HG02943 (cell line): Measurements from ENCODE around the gene CABP7.
A peak's percentile ranks its signal among the peaks of the same experiment; 100 is the strongest.
"Not testable (repeated sequence)": the region's sequence is repeated elsewhere in the genome, so short reads cannot be mapped to it uniquely, and the experiment has no call there.

ENCODE experiments used
- ATAC-seq: cut with Tn5 transposase; IDR thresholded peaks from one replicate; pipeline ENCODE4 v1.9.1; 2021; ENCODE audit warnings: mild to moderate bottlenecking, low read depth, moderate library complexity; ENCODE audit not compliant: unreplicated experiment

Gene CABP7

GRCh38 chr22:29744902-29745301, 25.1 kb downstream of the CABP7 start:
- ATAC-seq, result no peak

DNA sequence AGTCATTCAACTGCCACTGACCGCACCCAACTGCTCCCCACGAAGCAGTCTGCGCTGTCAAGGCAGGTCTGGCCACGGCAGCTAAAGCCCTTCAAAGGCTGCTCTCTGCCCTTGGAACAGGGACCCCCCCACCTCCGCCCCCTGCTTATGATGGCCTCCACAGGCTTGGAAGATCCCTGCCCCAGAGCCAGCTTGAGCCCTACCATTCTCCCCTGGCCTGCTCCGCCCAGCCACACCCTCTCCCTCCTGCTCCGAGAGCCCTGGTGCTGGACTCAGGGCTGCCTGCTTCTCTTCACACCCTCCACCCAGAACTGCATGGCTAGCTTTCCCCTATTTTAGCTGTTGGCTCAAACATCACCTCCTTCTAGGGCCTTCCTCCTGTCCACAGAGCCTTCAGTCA, 28.0 kb downstream of the CABP7 start:
- no peak for ATAC-seq

- no peak for ATAC-seq
Observed at GRCh38 chr22:29748248-29748893, 28.6 kb downstream of the CABP7 start.

- no peak for ATAC-seq
Observed at GRCh38 chr22:29750029-29750428, 30.2 kb downstream of the CABP7 start.

DNA sequence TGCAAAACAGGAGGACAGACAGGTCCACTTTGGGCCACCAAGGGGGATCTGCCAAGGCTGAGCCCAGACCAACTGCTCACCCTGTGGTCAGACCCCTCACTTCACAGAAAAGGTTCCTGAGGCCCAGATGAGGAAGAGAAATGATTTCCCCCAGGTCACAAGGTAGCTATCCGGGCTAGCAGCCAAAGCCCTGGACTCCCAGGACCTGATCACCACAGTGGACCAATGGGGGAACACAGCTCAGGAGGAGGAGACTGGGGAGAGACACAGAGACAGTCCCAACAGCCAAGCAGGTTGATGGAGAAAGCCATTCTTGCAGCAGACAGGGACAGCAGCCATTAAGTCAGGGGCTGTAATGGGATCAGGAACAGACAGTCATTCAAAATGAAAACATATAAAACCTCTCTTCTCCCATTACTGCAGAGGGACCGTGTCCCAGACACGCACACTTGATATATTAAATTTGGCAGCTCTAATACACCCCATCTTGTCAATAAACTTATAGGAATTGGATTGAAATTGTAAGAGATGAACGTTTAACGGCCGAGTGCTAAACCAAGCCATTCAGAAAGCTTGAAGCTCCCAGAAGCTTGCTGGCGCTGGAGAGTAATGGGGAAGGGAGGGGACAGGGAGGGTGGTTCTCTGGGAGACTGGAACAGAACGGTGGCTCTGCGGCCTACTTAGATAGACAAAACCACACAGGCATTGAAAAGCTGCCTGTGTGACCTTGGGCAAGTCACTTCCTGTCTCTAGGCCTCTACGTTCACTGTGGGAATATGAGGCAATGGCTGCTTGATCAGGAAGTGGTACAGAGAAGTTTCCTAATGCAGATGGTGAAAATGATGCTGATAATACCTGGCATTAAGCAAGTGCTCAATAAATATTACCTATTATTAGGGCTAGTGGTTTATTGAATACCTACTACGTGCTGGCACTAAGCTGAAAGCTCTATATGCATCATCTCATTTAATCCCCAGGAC, 31.0 kb downstream of the CABP7 start:
- ATAC-seq, result no peak

GRCh38 chr22:29751669-29752068, 31.9 kb downstream of the CABP7 start:
- ATAC-seq, result no peak

GRCh38 chr22:29753808-29754657, 34.2 kb downstream of the CABP7 start:
- no peak for ATAC-seq

DNA sequence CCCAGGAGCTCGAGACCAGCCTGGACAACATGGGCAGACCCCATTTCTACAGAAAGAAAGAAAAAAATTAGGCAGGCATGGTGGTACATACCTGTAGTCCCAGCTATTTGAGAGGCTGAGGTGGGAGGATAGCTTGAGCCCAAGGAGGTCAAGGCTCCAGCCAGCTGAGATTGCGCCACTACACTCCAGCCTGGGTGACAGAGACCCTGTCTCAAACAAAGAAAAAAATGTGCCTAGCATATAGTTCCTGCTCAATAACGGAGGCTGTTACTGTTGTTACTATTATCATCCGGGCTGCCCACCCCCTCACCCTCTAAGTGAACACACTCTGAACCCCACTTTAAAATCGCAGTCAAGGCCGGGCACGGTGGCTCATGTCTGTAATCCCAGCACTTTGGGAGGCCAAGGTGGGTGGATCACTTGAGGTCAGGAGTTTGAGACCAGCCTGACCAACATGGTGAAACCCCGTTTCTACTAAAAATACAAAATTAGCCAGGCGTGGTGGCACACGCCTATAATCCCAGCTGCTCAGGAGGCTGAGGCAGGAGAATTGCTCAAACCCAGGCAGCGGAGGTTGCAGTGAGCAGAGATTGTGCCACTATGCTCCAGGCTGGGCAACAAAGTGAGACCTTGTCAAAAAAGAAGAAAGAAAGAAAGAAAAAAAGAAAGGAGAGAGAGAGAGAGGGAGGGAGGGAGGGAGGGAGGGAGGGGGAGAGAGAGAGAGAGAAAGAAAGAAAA, 35.0 kb downstream of the CABP7 start:
- not testable (repeated sequence) for ATAC-seq

- no peak for ATAC-seq
Observed at GRCh38 chr22:29755889-29756288, 36.1 kb downstream of the CABP7 start.

GRCh38 chr22:29756341-29756740, 36.5 kb downstream of the CABP7 start:
- no peak for ATAC-seq

DNA sequence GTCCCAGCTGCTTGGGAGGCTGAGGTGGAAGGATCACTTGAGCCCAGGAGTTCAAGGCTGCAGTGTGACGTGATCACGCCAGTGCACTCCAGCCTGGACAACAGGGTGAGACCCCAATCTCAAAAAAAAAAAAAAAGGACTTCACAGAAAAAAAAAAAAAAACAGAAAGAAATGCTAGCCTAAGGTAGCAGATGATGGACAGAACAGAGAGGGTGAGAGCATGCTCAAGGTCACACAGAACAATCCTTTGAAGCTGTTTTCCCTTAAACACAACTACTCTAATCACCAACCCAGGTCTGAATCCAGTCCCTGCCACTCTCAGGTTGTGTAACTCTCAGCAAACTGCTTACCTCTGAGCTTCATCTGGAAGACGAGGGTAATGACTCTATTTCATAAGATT, 37.3 kb downstream of the CABP7 start:
- no peak for ATAC-seq

- ATAC-seq, result no peak
Observed at GRCh38 chr22:29758068-29758622, 38.3 kb downstream of the CABP7 start.

DNA sequence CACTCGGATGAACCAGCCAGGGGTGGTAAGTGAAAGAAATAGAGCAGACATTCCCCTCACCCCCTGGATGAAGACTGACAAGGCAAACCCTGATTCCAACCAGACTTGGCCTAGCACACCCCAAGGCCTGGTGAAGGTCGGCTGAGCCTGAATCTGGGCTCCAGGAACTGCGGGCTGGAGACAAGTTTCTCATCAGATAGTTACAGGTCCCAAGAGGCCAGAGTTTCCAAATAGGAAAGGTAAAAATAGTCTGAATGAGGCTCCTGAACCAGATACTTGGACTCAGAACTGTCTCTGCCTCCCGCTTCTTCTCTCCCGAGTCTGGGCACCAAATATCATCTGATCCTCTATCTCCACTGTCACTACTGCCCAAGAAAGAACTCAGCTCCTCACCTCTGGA, 39.2 kb downstream of the CABP7 start:
- ATAC-seq, result no peak

DNA sequence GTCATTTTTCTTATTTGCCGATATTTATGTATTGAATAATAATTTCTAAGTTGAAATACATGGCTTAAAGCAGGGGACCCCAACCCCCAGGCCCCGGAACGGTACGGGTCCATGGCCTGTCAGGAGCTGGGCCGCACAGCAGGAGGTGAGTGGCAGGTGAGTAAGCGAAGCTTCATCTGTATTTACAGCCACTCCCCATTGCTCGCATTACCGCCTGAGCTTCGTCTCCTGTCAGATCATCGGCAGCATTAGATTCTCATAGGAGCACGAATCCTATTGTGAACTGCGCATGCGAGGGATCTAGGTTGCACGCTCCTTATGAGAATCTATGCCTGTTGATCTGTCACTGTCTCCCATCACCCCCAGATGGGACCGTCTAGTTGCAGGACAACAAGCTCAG, 42.5 kb downstream of the CABP7 start:
- ATAC-seq, result no peak

DNA sequence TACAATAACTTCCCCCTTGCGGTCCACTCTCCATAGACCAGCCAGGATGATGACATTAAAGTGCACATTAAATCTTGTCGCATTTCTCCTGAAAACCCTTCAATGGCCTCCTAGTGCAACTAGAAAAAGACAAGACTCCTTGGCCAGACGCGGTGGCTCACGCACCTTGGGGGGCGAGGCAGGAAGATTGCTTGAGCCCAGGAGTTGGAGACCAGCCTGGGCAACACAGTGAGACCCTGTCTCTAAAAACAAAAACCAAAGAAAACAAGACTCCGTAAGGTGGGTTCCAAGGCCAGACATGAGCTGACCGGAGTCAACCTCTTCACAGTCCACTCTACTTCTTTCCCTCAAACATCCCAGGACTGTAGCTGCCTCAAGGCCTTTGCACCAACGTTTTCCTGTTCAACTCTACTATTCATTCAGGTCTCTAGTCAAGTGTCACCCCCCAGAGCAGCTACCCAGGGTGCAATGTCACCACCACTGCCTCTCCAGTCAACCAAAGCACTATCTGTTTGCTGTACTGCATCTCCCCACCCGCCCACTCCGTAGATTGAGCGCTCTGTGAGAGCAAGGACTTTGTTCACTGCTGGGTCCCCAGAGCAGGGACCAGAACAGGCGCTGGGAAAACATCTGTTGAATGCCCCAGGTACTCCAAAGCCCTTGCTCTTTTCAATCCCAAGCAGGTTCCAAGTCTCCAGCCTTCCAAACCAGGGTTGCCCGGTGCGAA, 46.3 kb downstream of the CABP7 start:
- ATAC-seq, result no peak

DNA sequence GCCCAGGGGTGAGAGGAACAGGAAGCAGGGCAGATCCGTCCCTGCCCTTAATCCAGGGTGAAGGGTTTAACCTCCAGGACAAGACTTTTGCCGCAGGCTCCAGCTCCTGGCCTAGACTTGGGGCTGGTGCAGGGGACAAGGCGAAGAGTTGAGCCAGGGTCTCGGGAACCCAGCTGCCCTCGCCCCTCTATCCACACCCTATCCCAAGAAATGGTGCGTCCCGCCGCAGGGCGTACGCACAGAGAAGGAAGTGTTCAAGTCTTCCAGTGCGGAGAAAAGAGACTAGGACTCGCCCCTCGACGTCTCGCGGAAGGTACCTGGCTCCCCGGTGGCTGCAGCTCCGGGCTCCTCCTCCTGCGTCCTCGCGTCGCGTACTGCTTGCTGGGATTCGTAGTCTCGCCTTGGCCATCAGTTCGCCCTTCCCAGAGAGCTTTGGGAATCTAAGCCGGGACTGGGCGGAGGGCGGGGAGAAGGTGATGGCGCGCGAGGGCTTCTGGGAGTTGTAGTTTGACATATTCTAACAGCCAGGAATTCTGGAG, 46.9 kb downstream of the CABP7 start, which contains the start of gene ZMAT5:
TSS of gene ZMAT5 (minus strand) at position 376 of the 539 bp plus-strand sequence. CDS start 18,463 bp downstream, outside the sequence.
- peak; percentile 83 for ATAC-seq

DNA sequence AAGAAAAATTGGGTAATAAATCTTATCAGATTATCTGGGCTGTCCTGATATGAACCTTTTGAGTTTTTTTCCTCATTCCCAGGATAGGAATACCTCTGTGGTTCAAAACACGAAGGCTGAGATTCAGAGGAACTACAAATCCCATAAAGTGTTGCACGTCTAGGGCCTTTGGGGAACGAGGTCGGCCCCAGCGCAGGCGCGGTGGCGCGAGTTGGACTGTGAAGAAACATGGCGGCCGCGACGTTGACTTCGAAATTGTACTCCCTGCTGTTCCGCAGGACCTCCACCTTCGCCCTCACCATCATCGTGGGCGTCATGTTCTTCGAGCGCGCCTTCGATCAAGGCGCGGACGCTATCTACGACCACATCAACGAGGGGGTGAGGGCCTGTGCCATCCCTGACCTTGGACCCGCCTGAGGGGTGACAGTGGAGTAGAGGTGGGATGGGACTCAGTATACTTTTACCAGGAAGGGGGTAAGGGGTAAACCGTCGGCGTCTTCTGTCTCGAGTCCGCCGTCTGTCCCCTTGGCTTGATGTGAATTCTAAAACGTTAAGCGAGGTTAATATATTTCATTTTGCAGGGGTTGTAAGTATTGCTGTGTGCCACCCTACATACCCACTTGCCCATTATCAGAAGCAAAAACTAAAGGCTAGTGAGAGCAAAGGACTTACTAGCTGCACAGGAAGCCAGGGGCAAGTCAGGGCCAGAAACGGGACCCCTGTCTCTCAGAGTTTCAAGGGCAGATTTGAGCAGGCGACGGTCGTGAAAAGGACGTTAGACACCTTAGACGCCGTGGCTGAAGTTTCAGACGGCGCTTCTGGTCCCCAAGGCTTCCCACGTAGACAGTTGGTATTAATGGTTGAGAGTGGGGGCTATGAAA, 47.6 kb downstream of the CABP7 start, which contains the start of gene UQCR10:
TSS of gene UQCR10 (plus strand) at position 199 of the 881 bp plus-strand sequence. CDS start at position 229, 30 bp downstream.
- peak; percentile 76 for ATAC-seq
